Daoy (cell line): ENCODE results near the gene MCM3. TPM values are rescaled to one million over a fixed set of nuclear protein-coding genes. Genes with fewer than 3 reads are reported as not detected.

Source experiments
- DNase-seq: peaks from one replicate; pipeline ENCODE4 v3.0.0-alpha.2; 2015; ENCODE audit warnings: low read depth
- total RNA-seq: library from RNA; depleted of rRNA; stranded (reverse); fragments of >200 nt; shearing (Covaris generic); gene quantifications from 2 replicates; pipeline ENCODE4 v1.2.3, GENCODE V29; 2014; rRNA removed

MCM3 gene
- total RNA-seq, 1 experiment from 2014 or later = 217 TPM

DNA sequence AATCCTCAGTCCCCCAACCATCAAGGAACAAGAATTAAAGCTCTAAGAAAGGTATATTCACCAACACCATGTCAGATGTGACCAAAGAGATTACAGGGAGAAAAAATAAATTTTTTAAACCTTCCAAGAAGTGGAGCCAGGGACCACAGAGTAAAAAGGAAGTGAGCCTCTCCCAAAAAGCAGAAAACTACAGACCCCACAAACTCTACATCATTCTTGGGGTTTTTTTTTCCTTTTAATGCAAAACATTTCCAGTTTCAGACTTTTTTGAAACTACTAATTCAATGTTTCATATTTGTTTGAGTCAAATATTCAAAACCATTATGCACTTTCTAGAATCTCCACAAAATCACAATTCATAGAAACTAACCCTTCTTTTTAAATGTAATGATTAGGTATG, 33.4 kb downstream of the MCM3 start:
- no peak for DNase-seq

DNA sequence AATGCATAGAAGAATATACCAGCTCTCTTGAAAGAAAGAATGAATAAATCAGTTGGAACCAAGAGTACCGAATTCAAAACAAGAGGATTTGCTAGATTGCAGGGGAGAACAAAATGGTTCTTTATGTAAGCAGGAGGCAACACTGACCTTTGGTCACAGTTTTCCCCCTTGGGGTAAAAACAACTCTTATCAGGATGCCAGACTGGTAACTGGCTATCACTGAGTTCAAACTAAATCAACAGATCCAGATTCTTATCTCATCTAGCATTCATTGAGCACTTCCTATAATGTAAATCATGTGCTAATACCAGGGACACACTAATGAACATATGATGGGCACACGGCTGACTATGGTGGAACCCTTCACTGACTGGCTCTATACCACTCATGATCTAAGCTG, 35.5 kb downstream of the MCM3 start:
- DNase-seq = no peak

GRCh38 chr6:52245425-52245824, 39.1 kb downstream of the MCM3 start:
- no peak for DNase-seq

DNA sequence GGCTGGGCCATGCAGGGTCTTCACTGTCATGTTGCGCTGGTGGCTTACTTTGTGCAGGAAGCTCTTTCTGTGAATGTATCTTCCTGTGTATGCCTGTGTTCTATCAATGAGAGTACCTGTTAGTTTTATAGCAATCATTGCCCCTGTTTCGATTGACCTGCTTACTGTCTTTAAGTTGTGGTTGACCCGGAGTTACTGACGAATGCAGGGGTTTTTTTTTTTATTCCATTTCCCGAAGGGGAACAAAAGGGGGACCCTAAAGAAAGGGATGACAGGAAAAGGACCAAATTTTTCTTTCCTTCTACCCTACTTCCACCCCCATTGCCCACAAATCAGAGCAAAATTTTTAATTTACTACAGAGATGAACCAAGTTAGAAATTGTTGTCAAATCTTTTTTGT, 40.1 kb downstream of the MCM3 start, which contains the start of gene IL17F:
Gene IL17F (minus strand): TSS at position 101 of the 400 bp plus-strand sequence. CDS start 71 bp downstream, at position 30.
- DNase-seq = no peak

DNA sequence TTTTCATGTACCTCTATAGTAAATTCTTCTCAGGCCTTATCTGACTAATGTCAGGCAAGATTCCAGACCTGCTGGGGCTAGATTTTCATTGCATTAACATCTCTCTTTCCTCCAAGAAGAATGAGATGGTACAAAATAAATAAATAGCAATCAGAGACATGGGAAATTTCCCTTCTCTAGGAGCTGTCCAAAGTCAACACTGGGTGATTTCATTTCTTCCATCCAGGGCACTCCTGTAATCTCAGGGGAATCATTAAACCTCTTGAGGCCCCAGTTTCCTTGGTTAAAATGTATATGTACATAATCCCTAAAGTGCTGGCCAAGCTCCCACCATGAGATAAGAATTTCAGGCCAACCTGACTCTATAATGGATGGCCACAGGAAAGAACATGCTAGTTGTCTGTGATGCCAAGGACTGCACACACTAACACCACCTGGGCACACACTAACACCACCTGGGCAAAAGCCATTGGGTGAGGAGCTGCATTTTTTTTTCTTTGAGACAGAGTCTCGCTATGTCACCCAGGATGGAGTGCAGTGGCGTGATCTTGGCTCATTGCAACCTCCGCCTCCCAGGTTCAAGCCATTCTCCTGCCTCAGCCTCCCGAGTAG, 41.2 kb downstream of the MCM3 start:
- peak; percentile 80 for DNase-seq

DNA sequence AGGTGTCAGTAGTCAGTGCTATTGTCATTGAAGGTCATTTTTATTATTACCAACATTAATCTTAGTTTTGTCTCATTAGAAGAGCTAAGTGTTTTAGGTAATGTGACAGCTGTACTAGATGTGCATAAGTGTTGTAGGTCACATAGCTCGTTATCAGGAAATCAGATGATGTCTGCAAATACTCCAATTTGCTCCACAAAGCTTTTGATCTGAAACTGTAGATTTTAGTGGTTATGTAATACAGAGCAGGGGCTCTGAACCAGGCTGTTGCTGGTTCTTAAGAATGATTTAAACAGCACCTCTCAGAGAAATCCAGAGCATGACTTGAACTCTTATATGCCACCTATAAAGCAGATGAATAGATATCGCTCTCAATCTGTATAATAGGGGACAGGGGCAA, 42.7 kb downstream of the MCM3 start:
- DNase-seq = no peak

DNA sequence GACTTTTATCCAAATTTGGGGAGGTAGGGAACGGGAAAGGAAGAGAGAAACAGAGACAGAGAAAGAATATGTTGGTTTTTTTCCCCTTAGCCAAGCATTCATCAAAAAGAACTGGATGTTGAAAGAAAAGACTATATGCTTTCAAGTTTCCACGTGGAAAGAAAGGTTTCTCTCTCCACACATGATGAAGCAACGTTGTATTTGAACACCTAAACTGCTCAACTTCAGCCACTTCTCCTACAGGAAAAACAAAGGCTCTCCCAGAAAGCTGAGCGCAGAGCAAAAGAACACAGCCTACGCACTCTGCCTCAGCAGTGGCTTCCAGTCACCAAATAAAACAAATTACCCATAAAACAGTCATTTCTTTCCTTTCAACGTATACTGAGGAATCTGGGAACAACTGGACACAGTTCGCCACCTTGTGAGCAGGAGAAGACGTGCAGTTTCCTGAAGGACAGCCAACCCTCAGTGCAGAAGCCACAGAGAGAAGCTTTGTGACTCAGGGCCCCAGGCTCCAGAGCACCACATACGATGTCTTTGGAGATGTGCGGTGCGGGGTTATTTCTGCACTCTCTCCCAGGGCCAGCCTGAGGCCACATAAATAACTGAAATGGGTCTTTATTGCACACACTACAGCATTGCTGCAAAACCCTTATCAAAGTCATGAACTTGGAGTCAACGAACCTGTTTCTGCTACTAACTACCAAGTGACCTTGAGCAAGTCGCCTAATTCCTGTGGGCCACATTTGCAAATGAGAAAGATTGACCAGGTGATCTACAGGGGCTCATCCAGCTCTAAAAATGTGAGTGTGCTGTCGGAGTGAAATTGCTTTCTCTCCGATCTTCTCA, 50.3 kb downstream of the MCM3 start:
- DNase-seq = peak; percentile 89

DNA sequence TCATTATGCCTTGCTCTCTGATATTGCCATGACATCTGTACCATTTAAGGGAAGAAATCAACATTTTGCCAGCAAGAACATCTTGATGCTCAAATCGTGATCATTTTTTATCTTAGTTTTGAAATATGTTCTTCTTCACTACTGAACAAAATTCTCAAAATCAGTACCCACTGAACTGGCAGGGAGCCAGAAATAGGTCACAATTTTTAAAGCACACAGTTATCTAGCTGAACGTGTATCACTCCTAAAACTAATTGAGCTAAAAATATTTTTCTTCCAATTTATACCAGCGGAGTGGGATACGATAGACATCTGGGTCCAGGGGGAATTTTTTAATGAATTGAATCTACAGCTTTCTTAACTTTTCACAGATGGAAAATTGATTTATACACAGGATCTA, 51.5 kb downstream of the MCM3 start:
- DNase-seq = no peak

GRCh38 chr6:52231406-52232127, 53.0 kb downstream of the MCM3 start:
- DNase-seq = peak; percentile 60

GRCh38 chr6:52230685-52231084, 53.9 kb downstream of the MCM3 start:
- DNase-seq = no peak

DNA sequence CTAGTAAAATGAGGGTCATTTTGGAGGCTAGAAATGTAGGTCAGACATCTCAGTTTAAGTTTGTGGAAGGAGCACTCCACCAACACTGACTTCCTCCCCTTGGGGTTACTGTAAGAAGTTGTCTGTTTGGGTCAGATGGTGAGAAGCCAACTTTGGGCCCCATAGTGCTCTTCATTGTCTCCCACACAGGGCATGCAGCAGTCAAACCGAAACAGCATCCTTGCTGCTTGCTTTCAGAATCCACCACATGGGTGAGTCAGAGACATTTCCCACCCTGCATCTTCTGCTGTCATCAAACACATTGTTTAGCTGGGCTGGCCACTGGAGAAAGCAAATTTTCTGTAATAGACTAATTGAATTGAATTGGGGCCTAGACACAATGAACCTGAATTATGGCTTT, 57.0 kb downstream of the MCM3 start:
- peak; percentile 44 for DNase-seq

DNA sequence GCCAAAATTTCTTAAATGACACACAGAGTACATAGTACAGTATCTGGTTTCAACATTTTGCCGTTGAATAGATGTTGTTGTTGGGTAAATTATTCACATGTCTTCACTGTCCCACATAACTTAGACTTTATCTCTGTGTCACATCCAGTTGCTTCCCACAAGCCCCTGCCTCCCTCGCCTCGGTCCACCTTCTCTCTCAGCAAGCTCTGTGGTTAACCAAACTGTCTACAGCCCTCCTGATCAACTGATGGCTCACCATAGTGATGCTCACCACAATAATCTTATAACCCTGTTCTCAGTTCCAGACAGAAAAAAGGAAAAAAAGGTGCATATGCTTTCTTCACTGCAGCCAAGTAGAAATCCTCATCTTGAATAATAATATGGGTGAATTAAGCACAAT, 63.2 kb downstream of the MCM3 start:
- DNase-seq = peak; percentile 46

- no peak for DNase-seq
Observed at GRCh38 chr6:52217761-52218160, 66.8 kb downstream of the MCM3 start.

DNA sequence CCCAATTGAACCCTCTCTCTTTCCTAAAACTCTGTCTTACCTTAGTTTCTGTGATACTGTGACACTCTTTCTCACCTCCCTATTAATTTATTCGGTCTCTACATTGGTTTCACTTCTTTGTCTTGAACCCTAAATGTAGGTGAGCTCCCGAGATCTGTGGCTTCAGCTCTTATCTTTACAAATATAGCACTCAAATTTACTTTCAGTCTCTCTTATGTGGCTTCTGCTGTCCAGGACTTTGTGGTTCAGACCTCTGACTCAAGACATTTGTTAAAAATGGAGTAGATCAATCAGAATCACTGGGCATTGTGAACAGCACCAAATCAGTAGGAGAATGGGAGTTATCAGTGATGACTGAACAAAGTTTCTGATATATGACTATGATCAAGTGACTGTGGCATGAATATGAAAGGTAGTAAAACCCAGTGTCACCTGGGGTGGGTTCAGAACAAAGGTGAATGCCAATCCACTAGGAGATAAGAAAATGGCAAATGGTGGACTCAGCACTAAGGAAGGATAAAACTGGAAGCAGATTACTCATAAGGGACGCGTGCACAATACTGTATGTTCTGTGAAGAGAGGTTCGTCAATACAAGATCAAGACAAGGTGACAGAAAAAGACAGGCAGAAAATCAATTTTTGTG, 67.5 kb downstream of the MCM3 start:
- no peak for DNase-seq

GRCh38 chr6:52215787-52216186, 68.8 kb downstream of the MCM3 start:
- no peak for DNase-seq

Other genes starting within 250 kb of the MCM3 start
- under 0.01 TPM in 1 of 2 replicates, not detected in the other for gene PKHD1, start 197.1 kb downstream of the MCM3 start, total RNA-seq
- gene IL17A, start 98.4 kb downstream of the MCM3 start, total RNA-seq = not detected in 2 replicates
- gene IL17F, start 40.2 kb downstream of the MCM3 start, total RNA-seq = not detected in 2 replicates
- gene PAQR8, start 77.4 kb upstream of the MCM3 start, total RNA-seq = 4.1 and 4.2 TPM in 2 replicates
- gene EFHC1, start 135.6 kb upstream of the MCM3 start, total RNA-seq = 16.2 and 20.4 TPM in 2 replicates